GM18520 (cell line): ENCODE results near the gene MYO16.
"Not testable (repeated sequence)": the region's sequence is repeated elsewhere in the genome, so short reads cannot be mapped to it uniquely, and the experiment has no call there.

Source experiments
- ATAC-seq: cut with Tn5 transposase; IDR thresholded peaks from one replicate; pipeline ENCODE4 v1.9.1; 2021; ENCODE audit not compliant: unreplicated experiment

The MYO16 gene

DNA sequence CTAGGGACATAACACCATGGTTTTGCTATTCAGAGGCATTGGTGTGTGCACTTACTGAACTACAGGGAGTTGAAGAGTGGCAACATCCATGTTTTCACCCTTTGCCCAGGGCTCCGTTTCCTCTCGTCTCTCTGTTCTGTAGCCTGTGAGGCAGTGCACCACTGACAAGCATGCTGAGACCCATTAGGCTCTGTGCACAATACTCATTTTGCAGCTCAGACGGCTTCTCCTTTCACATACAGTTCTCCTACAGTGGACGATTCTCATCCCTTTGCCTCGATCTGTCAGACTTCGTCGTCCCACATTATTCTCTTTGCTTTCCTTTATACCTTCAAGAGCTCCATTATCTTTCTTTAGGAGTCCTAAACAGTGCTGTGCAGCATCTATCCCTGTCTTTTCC lies 403.7 kb downstream of the MYO16 start:
- ATAC-seq: no peak

DNA sequence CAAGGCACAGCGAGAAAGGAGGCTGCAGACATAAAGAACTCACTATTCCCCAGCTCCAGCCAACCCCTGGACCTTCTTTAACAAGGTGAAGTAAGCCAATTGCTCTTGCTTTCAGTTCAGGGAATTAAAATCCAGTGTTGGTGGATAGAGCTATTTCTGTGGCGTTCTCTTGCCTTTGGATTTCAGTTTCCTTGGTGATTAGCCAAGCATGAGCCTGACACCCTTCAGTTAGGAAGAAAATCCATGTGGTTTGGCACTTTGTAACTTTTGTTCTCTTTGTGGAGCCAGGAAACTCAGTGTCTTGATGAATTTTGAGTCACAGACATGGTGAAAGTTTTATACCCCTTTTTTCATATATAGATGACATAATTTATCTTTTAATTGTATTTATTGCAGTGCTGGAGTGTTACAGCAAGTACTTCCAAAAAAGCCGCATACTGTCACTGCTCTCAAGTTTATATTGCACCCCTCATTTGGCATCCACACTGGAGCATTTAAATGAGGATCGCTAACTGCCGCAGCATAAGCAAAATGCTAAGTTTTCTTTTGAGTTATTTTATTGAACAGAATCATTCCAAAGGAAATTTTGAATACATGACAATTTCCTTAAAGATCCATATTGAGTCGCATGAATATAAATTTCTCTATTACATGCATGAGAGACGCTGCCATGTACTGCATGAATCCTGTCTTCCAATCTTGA lies 406.8 kb downstream of the MYO16 start:
- no peak for ATAC-seq

DNA sequence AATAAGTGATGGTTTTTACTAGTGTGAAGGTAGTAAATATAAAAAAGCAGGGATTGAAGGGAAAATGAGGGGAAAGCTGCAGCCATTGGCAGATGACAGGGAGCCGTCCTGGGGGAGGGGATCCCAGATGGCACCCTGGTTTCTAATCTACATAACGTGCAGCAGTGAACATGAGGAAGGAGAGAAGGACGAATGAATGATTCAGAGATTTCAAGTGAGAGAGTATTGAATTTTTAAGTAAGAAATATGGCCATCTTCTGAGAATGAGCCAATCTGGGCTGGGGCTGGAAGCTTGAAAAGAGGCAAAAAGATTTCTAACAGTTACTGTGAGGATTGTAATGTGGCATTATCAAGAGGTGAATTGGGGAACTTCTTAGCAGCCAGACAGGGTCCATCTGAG lies 414.2 kb downstream of the MYO16 start:
- ATAC-seq: no peak

DNA sequence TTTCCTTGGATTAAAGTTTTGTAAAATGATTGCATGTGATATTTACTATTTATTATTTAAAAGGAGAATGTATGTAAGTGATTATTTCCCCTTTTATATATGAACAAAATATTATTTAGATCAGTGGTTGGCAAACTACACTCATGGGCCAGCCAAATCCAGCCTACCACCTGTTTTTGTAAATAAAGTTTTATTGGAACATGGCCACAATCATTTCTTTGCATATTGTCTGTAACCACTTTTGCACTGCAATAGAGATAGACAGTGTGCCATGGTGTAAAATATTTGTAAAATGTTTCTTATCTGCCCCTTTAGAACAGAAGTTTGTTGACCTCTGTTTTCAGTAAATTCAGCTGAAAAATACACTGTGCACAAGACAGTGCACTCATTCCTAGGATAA lies 426.4 kb downstream of the MYO16 start:
- no peak for ATAC-seq

DNA sequence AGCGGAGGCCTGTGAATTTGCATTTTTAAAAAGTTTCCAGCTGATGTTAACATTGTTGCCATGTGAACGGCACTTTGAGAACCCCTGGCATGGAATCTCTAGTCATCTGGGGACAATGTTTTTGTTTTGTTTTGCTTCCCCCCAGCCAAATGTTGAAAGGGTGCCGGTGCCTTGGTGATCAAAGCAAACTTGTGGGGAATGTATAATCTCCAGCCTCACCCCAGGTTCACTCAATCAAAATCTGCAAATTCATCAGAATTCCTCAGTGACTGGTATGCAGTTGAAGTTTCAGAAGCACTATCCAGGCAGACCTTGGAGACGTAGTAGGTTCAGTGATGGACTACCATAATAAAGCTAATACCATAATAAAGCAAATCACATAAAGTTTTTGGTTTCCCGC lies 428.7 kb downstream of the MYO16 start:
- no peak for ATAC-seq

DNA sequence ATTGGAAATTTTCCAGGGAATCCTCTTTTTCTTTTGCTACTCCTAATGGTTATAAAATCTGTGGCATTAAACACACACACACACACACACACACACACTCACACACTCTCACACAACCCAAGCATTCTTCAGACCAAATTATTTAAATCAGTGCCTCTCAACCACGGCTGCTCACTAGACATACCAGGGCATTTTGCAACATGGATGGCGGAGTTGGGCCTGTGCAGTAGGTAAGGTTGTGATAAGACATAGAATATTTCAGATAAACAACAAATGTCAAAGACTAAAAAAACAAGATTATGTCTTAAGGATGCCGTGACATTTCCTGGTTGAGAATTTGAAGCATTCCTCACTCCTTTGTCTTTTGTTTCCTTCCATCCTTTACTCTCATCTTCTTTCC lies 443.1 kb downstream of the MYO16 start:
- ATAC-seq: no peak

DNA sequence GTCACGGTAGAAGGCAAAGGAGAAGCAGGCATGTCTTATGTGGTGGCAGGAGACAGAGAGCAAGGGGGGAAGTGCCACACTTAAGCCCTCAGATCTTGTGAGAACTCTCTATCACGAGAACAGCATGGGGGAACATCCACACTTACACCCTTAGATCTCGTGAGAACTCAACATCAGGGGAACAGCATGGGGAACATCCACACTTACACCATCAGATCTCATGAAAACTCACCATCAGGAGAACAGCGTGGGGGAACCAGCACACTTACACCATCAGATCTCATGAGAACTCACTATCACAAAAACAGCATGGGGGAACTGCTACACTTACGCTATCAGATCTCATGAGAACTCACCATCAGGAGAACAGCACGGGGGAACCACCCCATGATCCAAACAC lies 445.0 kb downstream of the MYO16 start:
- no peak for ATAC-seq

DNA sequence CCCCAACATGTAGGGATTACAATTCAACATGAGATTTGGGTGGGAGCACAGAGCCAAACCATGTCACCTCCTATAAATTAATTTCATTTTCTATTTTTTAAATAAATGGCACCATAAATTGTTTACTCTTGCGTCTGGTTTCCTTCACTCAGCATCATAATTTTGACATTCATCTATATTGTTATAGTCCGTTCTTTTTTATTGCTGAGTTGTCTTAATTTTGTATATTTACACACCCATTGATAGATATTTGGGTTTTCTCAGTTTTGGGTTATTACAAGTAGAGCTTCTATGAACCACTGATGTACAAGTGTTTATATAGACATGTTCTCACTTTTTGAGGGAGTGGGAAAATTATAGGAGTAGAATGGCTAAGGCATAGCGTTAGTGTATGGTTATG lies 445.4 kb downstream of the MYO16 start:
- no peak for ATAC-seq

DNA sequence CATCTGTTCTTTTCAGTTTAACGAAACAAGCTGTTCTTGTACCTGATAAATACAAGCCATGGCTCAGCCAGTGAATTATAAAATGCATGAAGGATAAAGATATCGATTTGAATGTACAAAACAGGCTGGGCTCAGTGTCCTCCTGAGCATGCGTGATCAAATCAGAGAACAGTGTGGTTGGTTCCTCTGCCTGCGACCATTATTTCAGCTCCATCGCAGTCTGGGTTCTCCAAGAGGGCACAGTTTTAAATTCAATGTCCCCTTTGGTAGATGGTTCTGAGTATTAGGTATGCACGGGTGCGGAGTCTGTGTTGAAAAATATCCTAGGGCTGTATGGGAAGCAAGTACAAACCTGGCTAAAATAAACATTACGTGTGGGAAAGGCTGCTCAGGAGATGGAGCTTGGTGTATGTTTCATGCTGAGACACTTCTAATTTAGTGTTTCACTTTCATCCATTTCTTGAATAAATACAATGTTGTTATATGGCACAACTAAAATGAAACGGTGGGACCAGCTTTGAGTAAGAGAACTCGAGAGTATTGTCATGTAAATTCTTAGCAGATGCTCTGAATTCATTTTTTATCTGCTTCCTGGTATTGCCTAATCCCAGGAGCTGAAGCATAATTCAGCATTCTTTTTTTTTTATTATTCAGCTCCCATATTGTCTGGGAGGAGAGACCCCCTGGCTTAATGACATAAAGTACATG lies 458.7 kb downstream of the MYO16 start:
- ATAC-seq: no peak

DNA sequence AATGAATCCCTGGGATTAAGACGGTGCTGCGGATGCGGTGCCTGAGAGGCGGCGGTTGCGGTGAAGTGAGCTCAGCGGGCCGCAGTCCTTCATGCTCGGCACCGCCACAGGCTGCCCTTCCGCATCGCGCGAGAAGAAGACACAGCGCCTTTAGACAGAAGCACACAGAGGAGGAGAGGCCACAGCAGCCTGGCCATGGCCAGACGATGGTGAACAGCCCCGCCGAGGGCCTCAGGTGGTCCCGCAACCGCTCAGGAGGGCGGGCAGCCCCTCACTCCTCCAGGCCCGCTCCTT lies 459.2 kb downstream of the MYO16 start:
- ATAC-seq: no peak

DNA sequence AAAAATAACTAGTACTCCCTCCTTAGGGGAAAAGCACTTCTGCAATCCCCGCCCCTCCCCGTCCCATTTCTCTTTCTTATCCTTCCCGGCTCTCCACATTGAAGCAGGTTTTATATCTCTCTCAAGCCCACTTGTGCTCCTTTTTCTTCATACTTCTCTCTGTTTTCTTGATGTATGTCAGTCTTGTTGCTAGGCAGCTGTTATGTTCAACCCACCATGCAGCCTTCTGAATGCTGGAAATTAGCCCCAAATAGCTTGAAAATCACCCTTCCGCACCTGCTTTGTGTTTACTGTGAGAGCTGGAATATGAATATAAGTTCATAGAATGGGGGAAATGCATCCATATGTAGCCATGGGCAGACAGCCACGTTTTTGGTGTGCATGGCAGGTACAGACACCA lies 461.4 kb downstream of the MYO16 start:
- ATAC-seq: no peak

DNA sequence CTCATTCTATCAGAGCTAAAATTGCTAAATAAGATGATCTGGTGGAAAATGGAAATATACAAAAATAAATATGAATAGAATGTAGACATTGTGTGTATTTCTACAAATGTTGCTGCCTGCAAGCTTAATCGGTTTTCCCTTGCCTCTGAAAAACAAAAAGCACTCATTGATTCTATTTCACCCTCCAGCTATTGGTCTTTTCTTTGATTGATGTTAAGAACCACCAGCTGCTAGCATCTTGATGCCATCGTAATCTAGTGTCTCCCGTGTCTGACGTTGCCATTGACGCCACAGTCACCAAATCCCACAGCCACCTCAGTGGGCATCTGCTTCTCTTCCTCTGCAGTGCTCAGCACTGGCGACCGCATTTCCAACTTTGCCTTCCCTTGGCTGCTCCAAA lies 461.8 kb downstream of the MYO16 start:
- ATAC-seq: no peak

DNA sequence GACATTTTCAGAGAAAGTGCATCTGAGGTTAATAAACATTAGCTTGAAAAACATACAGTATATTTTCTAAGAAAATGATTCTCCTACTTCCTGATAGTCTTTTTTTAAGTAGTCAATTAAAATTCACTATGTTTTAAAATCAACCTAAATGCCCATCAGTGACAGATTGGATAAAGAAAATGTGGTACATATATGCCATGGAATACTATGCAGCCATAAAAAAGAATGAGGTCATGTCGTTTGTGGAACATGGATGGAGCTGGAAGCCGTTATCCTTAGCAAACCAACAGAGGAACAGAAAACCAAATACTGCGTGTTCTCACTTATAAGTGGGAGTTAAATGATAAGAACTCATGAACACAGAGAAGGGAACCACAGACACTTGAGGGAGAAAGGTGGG lies 462.8 kb downstream of the MYO16 start:
- not testable (repeated sequence) for ATAC-seq

DNA sequence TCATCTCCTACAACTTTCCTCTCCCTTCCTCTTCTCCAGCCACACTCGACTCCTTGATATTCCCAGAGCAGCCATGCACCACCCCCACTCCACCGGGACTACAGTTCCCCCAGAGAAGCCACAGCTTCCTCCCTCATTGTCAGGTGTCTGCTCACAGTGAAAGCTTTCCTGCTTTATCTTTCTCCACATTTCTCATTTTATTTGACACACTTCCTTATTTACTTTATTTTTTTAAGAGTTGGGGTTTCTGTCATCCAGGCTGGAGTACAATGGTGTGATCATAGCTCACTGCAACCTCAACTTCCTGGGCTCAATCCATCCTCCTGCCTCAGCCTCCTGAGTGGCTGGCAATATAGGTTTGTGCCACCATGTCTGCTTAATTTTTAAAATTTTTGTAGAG lies 464.6 kb downstream of the MYO16 start:
- no peak for ATAC-seq

DNA sequence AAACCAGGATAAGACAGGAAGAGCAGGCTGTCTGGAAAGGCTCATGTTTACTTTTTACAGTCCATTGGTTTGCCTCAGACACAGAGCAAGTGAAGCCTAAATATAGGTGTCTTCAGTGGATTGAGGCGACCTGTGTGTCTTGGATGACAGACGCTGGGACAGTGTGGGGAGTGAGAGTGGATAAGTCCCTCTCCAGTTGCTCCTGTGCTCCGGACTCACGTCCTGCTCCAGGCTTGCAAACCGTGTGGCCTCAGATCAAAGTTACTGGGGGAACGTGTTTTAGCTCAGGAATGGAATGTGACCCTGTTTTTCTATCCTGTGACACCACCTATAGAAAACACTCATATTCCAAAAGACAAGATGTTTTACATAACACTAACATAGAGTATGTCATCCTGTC lies 465.7 kb downstream of the MYO16 start:
- ATAC-seq: no peak

DNA sequence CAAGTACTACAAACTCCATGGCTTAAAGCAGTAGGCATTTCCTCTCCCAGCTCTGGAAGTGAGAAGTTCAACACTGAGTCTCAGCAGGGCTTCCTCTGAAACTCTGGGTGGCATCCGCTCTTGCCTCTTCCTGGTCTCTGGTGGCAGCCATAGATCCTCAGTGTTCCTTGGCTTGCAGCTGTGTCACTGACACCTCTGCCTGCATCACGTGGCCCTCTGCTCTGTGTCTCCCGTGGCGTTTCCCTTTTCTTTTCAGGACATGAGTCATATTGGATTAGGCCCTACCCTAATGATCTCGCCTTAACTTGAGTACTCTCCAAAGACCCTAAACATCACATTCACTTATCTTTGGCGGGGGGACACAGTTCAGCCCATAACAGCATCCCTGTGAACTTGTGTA lies 466.7 kb downstream of the MYO16 start:
- no peak for ATAC-seq

DNA sequence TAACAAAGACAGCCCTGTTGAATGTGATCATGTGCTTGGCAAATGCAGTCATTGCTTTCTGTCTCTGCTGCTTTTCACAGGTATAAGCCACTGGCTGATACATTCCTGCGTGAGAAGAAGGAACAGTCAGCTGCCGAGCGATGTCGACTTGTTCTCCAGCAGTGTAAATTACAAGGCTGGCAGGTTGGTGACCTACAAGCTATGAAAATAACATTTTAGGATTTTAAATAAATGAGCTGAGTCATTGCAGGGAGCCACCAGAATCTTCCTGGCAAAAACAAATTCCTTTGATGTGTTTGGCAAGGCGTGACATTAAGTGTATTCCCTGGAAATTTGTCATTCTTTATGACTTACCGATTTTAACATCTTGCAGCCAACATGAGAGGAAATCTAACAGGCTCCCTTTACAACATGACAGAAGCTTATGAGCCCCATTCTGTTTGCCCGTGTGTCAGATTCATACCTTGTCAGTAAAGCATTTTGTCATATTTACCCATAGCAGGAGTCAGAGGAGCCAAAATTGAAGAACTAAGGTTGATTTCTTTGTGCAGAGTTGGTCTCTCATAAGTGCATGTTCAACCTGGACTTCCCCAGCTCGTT lies 471.4 kb downstream of the MYO16 start:
- ATAC-seq: no peak

DNA sequence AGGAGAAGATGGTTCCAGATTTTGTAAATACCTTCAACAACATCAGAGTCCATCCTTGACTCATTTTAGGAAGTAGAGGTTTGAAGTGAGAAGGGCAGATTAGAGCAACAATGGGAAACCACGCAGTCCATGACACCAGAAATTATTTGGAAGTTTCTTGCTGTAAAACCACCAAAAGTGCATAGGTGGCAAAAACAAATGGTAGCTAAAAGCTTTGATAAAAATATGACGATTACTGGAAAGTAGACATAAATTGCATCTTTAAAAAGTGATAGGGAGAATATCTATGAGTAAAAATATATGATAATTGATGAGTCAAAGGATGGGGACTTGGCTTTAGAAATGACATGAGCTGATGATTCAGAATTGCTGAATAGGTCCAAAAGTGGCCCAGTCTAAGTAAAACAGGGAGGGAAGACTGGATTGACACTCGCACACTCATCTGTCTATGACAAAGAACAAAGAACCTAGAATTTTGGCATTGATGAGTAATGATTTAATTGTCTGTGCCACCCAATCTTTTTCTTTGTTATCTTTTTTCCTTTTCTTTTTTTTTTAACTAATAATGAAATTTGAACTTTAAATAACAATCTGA lies 472.2 kb downstream of the MYO16 start:
- peak; percentile 42 for ATAC-seq

DNA sequence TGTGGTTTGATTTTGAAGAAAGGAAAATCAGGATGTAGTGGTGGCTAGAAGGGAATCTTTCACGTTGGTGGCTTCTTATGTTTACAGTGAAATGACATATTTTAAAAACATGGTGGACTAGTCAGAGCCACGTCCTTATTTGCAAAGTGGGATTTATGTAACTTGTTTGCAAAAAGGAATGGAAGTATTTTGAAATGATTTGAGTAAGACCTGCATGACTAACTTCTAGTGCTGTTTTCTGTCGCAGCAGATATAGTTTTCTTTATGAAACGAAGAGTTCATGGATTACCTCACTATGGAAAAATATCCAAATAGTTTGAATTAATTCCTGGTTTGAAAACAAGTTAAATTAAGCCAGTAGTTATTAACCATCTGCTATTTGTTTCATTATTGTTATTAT lies 476.5 kb downstream of the MYO16 start:
- ATAC-seq: no peak

DNA sequence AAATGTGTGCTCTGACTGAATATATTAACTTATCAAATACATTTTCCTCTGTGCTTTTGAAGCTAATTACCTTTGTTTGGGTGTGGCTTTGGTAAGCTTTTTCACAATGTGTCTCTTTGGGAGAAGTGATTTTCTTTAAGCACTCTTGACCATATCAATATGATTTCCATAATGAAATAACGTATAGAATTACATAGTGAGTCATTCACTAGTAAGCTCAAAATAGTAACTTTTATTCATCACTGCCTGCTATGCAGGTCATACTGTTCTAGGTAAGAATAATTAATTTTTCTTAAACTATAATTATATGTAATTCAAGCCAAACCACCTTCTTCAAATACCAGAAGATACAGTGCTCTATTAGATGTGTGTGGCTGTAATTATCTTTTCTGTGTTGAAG lies 480.7 kb downstream of the MYO16 start:
- no peak for ATAC-seq

DNA sequence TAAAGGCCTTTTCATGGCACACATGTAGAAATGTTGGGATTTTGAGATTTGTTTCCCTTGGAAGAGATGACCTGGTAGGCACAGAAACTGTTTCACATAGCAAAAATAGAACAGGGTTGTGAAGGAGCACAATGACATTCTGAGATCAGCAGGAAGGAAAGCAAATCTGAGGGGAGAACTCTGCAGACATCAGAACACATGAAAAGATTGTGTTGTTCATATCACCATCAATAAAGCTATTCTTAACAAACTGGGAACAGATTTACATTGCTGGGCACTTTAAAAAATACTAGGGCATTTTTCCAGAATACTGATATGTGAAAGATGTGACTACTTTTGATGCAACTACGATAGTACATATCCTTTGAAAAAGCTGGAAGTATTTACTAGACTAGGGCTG lies 481.7 kb downstream of the MYO16 start:
- ATAC-seq: no peak

DNA sequence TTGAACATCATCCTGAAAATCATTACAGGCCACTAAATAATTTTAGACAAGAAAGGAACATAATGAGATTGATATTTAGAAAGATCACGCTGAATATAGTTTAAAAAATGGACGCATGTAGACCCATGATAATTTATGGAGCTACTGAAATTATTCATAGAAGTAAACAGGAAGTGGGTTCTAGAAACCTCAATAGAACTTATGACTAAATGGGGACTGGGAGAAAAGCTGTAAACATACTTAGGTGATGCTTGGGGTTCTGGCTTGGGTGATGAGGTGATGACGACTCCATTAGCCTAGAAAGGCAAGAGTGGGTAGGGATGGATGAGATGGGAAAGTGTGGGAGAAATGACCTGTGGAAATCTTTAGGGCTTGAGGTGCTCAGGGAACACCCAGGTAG lies 484.0 kb downstream of the MYO16 start:
- peak; percentile 77 for ATAC-seq
